Adrenal gland (tissue), 12 donors: ENCODE measurements around the gene SRGAP3. TPM values are rescaled to one million over a fixed set of nuclear protein-coding genes. Genes with fewer than 3 reads are reported as not detected.
A peak's percentile ranks its signal among the peaks of the same experiment; 100 is the strongest.

Experiments used
- DNase-seq, 7 donors: peaks; one replicate each; pipeline ENCODE4 v3.0.0-alpha.2; 2019 to 2020
- H3K27ac ChIP-seq, 5 donors: fragments of 200-600 bp; sonication (generic) in 4 of 5; 1 replicate in 3 of 5; 2 replicates in 2 of 5; pipeline versions ENCODE4 v1.5.1 to v1.8.0; 2016 to 2020; ENCODE audit warnings: mild to moderate bottlenecking in 1 of 5
- H3K27me3 ChIP-seq: fragments of 200-600 bp; 2 replicates; pipeline ENCODE4 v1.8.0; 2021
- H3K36me3 ChIP-seq, 2 donors: fragments of 200-600 bp; replicated peaks in 1 of 2; 1 replicate in 1 of 2; 2 replicates in 1 of 2; pipeline versions ENCODE4 v1.5.1 to v1.8.0; 2018 to 2022
- H3K4me1 ChIP-seq, 2 donors: fragments of 200-600 bp; replicated peaks in 1 of 2; 1 replicate in 1 of 2; 2 replicates in 1 of 2; pipeline versions ENCODE4 v1.5.1 to v1.8.0; 2018 to 2021
- H3K4me3 ChIP-seq, 4 donors: fragments of 200-600 bp; sonication (generic) in 3 of 4; one replicate each; pipeline ENCODE4 v1.5.1; 2016 to 2018
- H3K9me3 ChIP-seq, 3 donors: fragments of 200-600 bp; sonication (generic) in 1 of 3; replicated peaks in 1 of 3; 1 replicate in 2 of 3; 2 replicates in 1 of 3; pipeline versions ENCODE4 v1.5.1 to v1.8.0; 2016 to 2021
- CTCF ChIP-seq, 6 experiments: fragments of 450-650 bp in 4 of 6; fragments of 200-600 bp in 2 of 6; sonication (generic) in 1 of 6; IDR thresholded peaks; 1 replicate in 5 of 6; 2 replicates in 1 of 6; pipeline versions ENCODE4 v1.5.1 to v1.8.0; 2016 to 2021; ENCODE audit warnings: antibody characterized with exemption in 6 of 6, mild to moderate bottlenecking in 2 of 6, moderate library complexity in 1 of 6
- POLR2A ChIP-seq, 2 donors: fragments of 450-650 bp; IDR thresholded peaks; one replicate each; pipeline ENCODE4 v1.6.1; 2017; ENCODE audit warnings: antibody characterized with exemption in 2 of 2, mild to moderate bottlenecking in 2 of 2, moderate library complexity in 1 of 2
- WGBS, 4 donors: extraction: QIAGEN DNeasy Blood & Tissue Kit in 2 of 4; methylation state at CpG; one replicate each; pipeline versions ENCODE4 v1.1.5 to v1.1.7; 2013 to 2017; 5-methylcytosine and 5-hydroxymethylcytosine counted together
- intact Hi-C, 2 donors: fragments of 100-400 bp; cut with DNase I; formaldehyde crosslinking; loops; one replicate each; pipeline versions ENCODE4 v1.14.1 to v1.15.0; 2022 to 2023
- polyA plus RNA-seq, 3 donors: library from polyadenylated mRNA; stranded (reverse); fragments of 200-250 nt in 2 of 3; fragments of 350-450 nt in 1 of 3; fragmentation: Illumina TruSeq in 1 of 3; extraction: RNeasy Lipid Tissue Mini Kit (QIAGEN cat#74804) in 1 of 3; gene quantifications; one replicate each; pipeline ENCODE4 v1.2.3, GENCODE V29; 2013 to 2014
- total RNA-seq, 9 donors: library from RNA; depleted of rRNA in 4 of 9; stranded (reverse); fragments of >200 nt in 4 of 9; fragments of 120-200 nt in 1 of 9; fragmentation: NEBNext Ultra II Directional in 1 of 9; extraction: Animal tissue kit (Norgen Biotek cat#: 25700) in 1 of 9; gene quantifications; one replicate each; pipeline versions ENCODE4 v1.1.0 to v1.2.4, GENCODE V29; 2013 to 2023
- donor health status: healthy with polysubstance abuse.
- donor health status: Bipolar disorder and iron deficiency.
- donor health status: DM: yes; HTN: yes; CAD: no.
- donor health status: DM: no; HTN: no; CAD: no.
- donor health status: DM: no; HTN: no; CAD: no.
- donor health status: DM: yes; HTN: yes; CAD: no.

Gene SRGAP3
- total and polyA plus RNA-seq, 12 donors: 3.3 to 35.0 (median 17.8) TPM

GRCh38 chr3:9175421-9175820 is 74.0 kb downstream of the SRGAP3 start:
- Histone ChIP-seq H3K36me3 (no peaks in the 10 kb centered on the region), H3K4me1 (no peaks in the 10 kb centered on the region), H3K27ac (no peak overlapping the region), H3K27me3 (no peaks in the 10 kb centered on the region), H3K4me3 (no peak overlapping the region), H3K9me3 (no peaks in the 10 kb centered on the region)
- no peak for DNase-seq
- intact Hi-C loops: no loop called here
- 73 to 87% (median 83%) methylated on average over 2 to 5 of the region's 5 CpGs for WGBS, 4 donors
- TF ChIP-seq POLR2A (IDR thresholded peaks at IDR 0.05): no peak
- TF ChIP-seq CTCF (IDR thresholded peaks at IDR 0.05): no peak

- no peaks in the 10 kb centered on the region for H3K27me3 ChIP-seq
- no peaks in the 10 kb centered on the region for H3K4me1 ChIP-seq
- no peak overlapping the region for H3K27ac ChIP-seq
- 70 to 81% (median 74%) methylated on average over 5 of the region's 5 CpGs for WGBS, 4 donors
- no peak overlapping the region for H3K4me3 ChIP-seq
- no peak for DNase-seq
- intact Hi-C loops: no loop called here
- no peaks in the 10 kb centered on the region for H3K9me3 ChIP-seq
- TF ChIP-seq CTCF (IDR thresholded peaks at IDR 0.05) (no peak), POLR2A (IDR thresholded peaks at IDR 0.05) (no peak)
- no peaks in the 10 kb centered on the region for H3K36me3 ChIP-seq
Measured at GRCh38 chr3:9173445-9173844, 76.0 kb downstream of the SRGAP3 start.

- WGBS, 4 donors: 67 to 79% (median 71%) methylated on average over 8 to 11 of the region's 11 CpGs
Measured at GRCh38 chr3:9172851-9173321, 76.6 kb downstream of the SRGAP3 start.

GRCh38 chr3:9170851-9171160 is 78.6 kb downstream of the SRGAP3 start:
- peak in 2 of 7 donors; percentile 57 to 63 for DNase-seq
- Histone ChIP-seq H3K4me1 (no peaks in the 10 kb centered on the region), H3K27ac (peak overlapping the region in 1 of 5 donors; percentile 8), H3K4me3 (no peak overlapping the region), H3K36me3 (no peaks in the 10 kb centered on the region), H3K27me3 (no peaks in the 10 kb centered on the region), H3K9me3 (no peaks in the 10 kb centered on the region)
- 80 to 83% methylated on average over 5 of the region's 5 CpGs; no CpG with 5 or more reads in 2 of the 4 donors for WGBS, 4 donors
- intact Hi-C loops: no loop called here
- no peak for TF ChIP-seq CTCF (IDR thresholded peaks at IDR 0.05)
- no peak for TF ChIP-seq POLR2A (IDR thresholded peaks at IDR 0.05)

More at GRCh38 chr3:9172851-9173321, 76.6 kb downstream of the SRGAP3 start:
- TF ChIP-seq CTCF (IDR thresholded peaks at IDR 0.05): no peak
- TF ChIP-seq POLR2A (IDR thresholded peaks at IDR 0.05): no peak
- H3K4me1 ChIP-seq: no peaks in the 10 kb centered on the region
- no peak overlapping the region for H3K4me3 ChIP-seq
- no peaks in the 10 kb centered on the region for H3K9me3 ChIP-seq
- intact Hi-C loops: no loop called here
- H3K27ac ChIP-seq: no peak overlapping the region
- H3K36me3 ChIP-seq: no peaks in the 10 kb centered on the region
- no peak for DNase-seq
- no peaks in the 10 kb centered on the region for H3K27me3 ChIP-seq
